Brain microvascular endothelial cell (primary cell): ENCODE results near the gene ABCA3.

Experiments used
- DNase-seq: peaks from one replicate; pipeline ENCODE4 v3.0.0-alpha.2; 2020
- H3K27ac ChIP-seq: fragments of 250-450 bp; sonication (Bioruptor Pico); 2 replicates; pipeline ENCODE4 v1.5.1; 2020; ENCODE audit warnings: mild to moderate bottlenecking, moderate library complexity
- H3K27me3 ChIP-seq: fragments of 250-450 bp; sonication (Bioruptor Pico); replicated peaks from 2 replicates; pipeline ENCODE4 v1.5.1; 2020; ENCODE audit warnings: mild to moderate bottlenecking
- H3K36me3 ChIP-seq: fragments of 250-450 bp; sonication (Bioruptor Pico); replicated peaks from 2 replicates; pipeline ENCODE4 v1.5.1; 2020; ENCODE audit warnings: mild to moderate bottlenecking
- H3K4me3 ChIP-seq: 2 replicates; pipeline ENCODE4 v1.5.1; 2011; ENCODE audit warnings: low read depth, mild to moderate bottlenecking, control low read depth, low read length, moderate library complexity
- CTCF ChIP-seq: IDR thresholded peaks from 2 replicates; pipeline ENCODE4 v1.5.1; 2011; ENCODE audit warnings: low read depth, mild to moderate bottlenecking, moderate library complexity, low read length, control low read depth, inconsistent platforms; ENCODE audit errors: missing control alignments
- in situ Hi-C: cut with HindIII; loops from 2 replicates; pipeline ENCODE4 v1.10.0; 2017; ENCODE audit warnings: low sequenced_read_pairs, low pct_ligation_motif_present

The ABCA3 gene

GRCh38 chr16:2226245-2226793, 114.2 kb downstream of the ABCA3 start:
- in situ Hi-C loops, result no loop called here
- no peaks in the 10 kb centered on the region for H3K27me3 ChIP-seq
- DNase-seq, result no peak
- no peak for TF ChIP-seq CTCF
- no peak overlapping the region for H3K27ac ChIP-seq
- peaks cover 11% of the 10 kb centered on the region for H3K36me3 ChIP-seq
- no peak overlapping the region for H3K4me3 ChIP-seq
